Testis (tissue), 3 donors: ENCODE data around the gene KRT6B. TPM values are rescaled to one million over a fixed set of nuclear protein-coding genes. Genes with fewer than 3 reads are reported as not detected.
"Not testable (repeated sequence)": the region's sequence is repeated elsewhere in the genome, so short reads cannot be mapped to it uniquely, and the experiment has no call there.

Experiments
- DNase-seq: peaks from one replicate; pipeline ENCODE4 v3.0.0-alpha.2; 2019
- H3K27ac ChIP-seq, 2 donors: fragments of 200-600 bp; sonication (generic); one replicate each; pipeline ENCODE4 v1.5.1; 2019
- H3K27me3 ChIP-seq: fragments of 200-600 bp; sonication (generic); one replicate; pipeline ENCODE4 v1.5.1; 2019
- H3K36me3 ChIP-seq: fragments of 200-600 bp; sonication (generic); one replicate; pipeline ENCODE4 v1.5.1; 2017; ENCODE audit warnings: low read depth; ENCODE audit errors: missing control alignments
- H3K4me1 ChIP-seq: fragments of 200-600 bp; sonication (generic); one replicate; pipeline ENCODE4 v1.5.1; 2019
- H3K4me3 ChIP-seq, 2 donors: fragments of 200-600 bp; sonication (generic); one replicate each; pipeline ENCODE4 v1.5.1; 2017 to 2019
- H3K9me3 ChIP-seq: fragments of 200-600 bp; sonication (generic); one replicate; pipeline ENCODE4 v1.5.1; 2017
- CTCF ChIP-seq, 3 experiments: fragments of 450-650 bp in 2 of 3; fragments of 200-600 bp in 1 of 3; sonication (generic) in 1 of 3; IDR thresholded peaks; one replicate each; pipeline ENCODE4 v1.5.1; 2016 to 2019; ENCODE audit warnings: antibody characterized with exemption in 3 of 3, mild to moderate bottlenecking in 2 of 3, moderate library complexity in 1 of 3
- POLR2A ChIP-seq: fragments of 450-650 bp; IDR thresholded peaks from one replicate; pipeline ENCODE4 v1.6.1; 2017; ENCODE audit warnings: antibody characterized with exemption, mild to moderate bottlenecking, moderate library complexity
- WGBS, 2 donors: methylation state at CpG; one replicate each; pipeline ENCODE4 v1.1.5; 2018; 5-methylcytosine and 5-hydroxymethylcytosine counted together
- intact Hi-C: fragments of 100-400 bp; cut with DNase I; formaldehyde crosslinking; loops from one replicate; pipeline ENCODE4 v1.15.1; 2023; ENCODE audit warnings: low total_unique reads
- polyA plus RNA-seq: library from polyadenylated mRNA; stranded (reverse); fragments of 350-450 nt; fragmentation: Illumina TruSeq; extraction: RNeasy Lipid Tissue Mini Kit (QIAGEN cat#74804); gene quantifications from one replicate; pipeline ENCODE4 v1.2.3, GENCODE V29; 2014; ENCODE audit warnings: low read depth, low replicate concordance; ENCODE audit not compliant: insufficient read depth
- total RNA-seq, 2 donors: library from RNA; depleted of rRNA; stranded (reverse); fragments of >200 nt; gene quantifications; one replicate each; pipeline ENCODE4 v1.2.3, GENCODE V29; 2016

Gene KRT6B
- total and polyA plus RNA-seq, 3 donors from 2014 or later: 0.19 TPM; not detected in 2

GRCh38 chr12:52494100-52494499 is 42.2 kb upstream of the KRT6B start:
- TF ChIP-seq POLR2A (no peak), CTCF (IDR thresholded peaks at IDR 0.05) (no peak)
- intact Hi-C loops: no loop called here
- DNase-seq: no peak
- WGBS, 2 donors: 87 to 93% methylated on average over 1 of the region's 1 CpG
- H3K27ac ChIP-seq: peak overlapping the region in 1 of 2 donors; percentile 39
- H3K4me1 ChIP-seq: peaks cover 25% of the 10 kb centered on the region
- H3K4me3 ChIP-seq: no peak overlapping the region
- no peaks in the 10 kb centered on the region for H3K27me3 ChIP-seq
- H3K36me3 ChIP-seq: no peaks in the 10 kb centered on the region
- H3K9me3 ChIP-seq: no peaks in the 10 kb centered on the region

GRCh38 chr12:52493172-52493571 is 41.2 kb upstream of the KRT6B start, which contains the start of gene KRT6A:
Gene KRT6A, minus strand, starts transcription at chr12:52493257. Its CDS starts 69 bp downstream, at chr12:52493188.
- Histone ChIP-seq H3K4me3 (no peak within 1 kb of the TSS), H3K27ac (peak within 1 kb of the TSS in 1 of 2 donors; percentile 39), H3K9me3 (no peaks in the 10 kb centered on the region), H3K4me1 (peaks cover 25% of the 10 kb centered on the region), H3K36me3 (no peaks in the 10 kb centered on the region), H3K27me3 (no peaks in the 10 kb centered on the region)
- no peak for DNase-seq
- TF ChIP-seq POLR2A: no peak
- TF ChIP-seq CTCF (IDR thresholded peaks at IDR 0.05): no peak
- WGBS, 2 donors: 86 to 92% methylated on average over 2 of the region's 2 CpGs
- intact Hi-C loops: no loop called here

DNA sequence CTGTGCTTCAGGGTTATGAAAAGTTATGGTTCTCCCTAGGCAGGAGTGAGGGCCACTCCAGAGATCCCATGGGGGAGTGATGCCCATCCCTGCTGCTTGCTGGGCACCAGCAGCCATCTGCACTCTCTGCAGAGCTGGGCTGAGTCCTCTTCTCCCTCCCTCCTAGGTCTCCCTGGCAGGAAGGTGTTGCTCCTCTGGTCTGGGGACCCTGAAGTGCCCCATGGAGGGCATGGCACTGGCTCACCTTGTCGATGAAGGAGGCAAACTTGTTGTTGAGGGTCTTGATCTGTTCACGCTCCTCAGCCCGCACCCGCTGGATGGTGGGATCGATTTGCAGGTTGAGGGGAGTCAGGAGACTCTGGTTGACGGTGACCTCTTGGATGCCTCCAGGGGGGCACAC is 40.5 kb upstream of the KRT6B start:
- H3K4me1 ChIP-seq: peaks cover 25% of the 10 kb centered on the region
- H3K4me3 ChIP-seq, DNase-seq, H3K27ac ChIP-seq, H3K36me3 ChIP-seq, H3K27me3 ChIP-seq, H3K9me3 ChIP-seq, intact Hi-C loops: not testable (repeated sequence)
- WGBS, 2 donors: 81 to 93% methylated on average over 5 of the region's 6 CpGs

DNA sequence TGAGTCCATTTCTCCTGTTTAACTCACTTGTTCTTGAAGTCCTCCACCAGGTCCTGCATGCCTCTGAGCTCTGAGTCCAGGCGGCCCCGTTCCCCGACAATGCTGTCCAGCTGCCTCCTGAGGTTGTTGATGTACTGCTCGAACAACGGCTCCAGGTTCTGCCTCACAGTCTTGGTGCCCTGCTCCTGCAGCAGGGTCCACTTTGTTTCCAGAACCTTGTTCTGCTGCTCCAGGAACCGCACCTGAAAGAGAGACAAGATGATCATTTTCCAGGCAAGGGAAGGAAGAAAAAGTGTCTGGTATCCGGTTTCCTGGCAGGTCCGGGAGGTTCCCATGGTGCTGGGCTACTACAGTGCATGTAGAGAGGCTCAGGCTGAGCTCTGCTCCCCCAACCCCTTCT is 39.5 kb upstream of the KRT6B start:
- H3K9me3 ChIP-seq, DNase-seq, intact Hi-C loops, H3K27me3 ChIP-seq, H3K36me3 ChIP-seq, H3K4me3 ChIP-seq, H3K27ac ChIP-seq: not testable (repeated sequence)
- 84 to 94% methylated on average over 8 of the region's 8 CpGs for WGBS, 2 donors
- H3K4me1 ChIP-seq: peaks cover 24% of the 10 kb centered on the region

- Histone ChIP-seq H3K27me3 (no peaks in the 10 kb centered on the region), H3K27ac (no peak overlapping the region), H3K4me1 (peaks cover under 1% of the 10 kb centered on the region), H3K9me3 (no peaks in the 10 kb centered on the region), H3K4me3 (no peak overlapping the region), H3K36me3 (no peaks in the 10 kb centered on the region)
- TF ChIP-seq CTCF (IDR thresholded peaks at IDR 0.05) (no peak), POLR2A (no peak)
- DNase-seq: no peak
- intact Hi-C loops: no loop called here
Observed at GRCh38 chr12:52488736-52489135, 36.8 kb upstream of the KRT6B start.

DNA sequence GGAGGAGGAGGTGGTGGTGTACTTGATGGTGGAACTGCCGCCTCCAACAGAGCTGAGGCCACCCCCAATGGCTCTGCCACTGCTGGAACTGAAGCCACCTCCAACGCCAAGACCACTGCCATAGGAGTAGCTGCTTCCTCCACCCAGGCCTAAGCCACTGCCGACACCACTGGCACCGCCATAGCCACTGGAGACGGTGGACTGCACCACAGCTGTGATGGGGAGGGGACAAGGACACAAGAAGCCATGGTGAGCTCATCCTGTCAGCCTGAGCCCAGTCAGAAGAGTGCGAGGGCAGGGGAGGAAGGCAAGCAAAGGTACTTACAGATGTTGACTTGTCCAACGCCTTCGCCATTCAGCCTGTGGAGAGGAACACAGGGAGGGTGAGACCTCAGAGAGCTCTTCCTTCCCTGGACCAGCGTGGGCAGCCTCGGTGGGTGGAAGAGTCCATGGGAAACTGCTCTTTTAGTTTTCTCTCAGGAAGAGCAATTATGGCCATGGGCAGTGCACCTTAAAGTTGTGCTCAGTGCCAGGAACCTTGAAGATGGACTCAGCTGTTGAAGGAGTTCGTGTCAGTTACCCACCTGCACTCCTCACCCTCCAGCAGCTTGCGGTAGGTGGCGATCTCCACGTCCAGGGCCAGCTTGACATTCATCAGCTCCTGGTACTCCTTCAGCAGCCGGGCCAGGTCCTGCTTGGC is 35.9 kb upstream of the KRT6B start:
- 85 to 94% methylated on average over 14 to 15 of the region's 15 CpGs for WGBS, 2 donors
- H3K27ac ChIP-seq, DNase-seq, intact Hi-C loops, H3K4me1 ChIP-seq, H3K27me3 ChIP-seq, H3K36me3 ChIP-seq, H3K4me3 ChIP-seq, H3K9me3 ChIP-seq: not testable (repeated sequence)
